Hepatocyte (in vitro differentiated cells): Measurements from ENCODE around the gene VENTX. TPM values are rescaled to one million over a fixed set of nuclear protein-coding genes. Genes with fewer than 3 reads are reported as not detected.

ENCODE experiments used
- DNase-seq: peaks from one replicate; pipeline ENCODE4 v3.0.0-alpha.2; 2016; ENCODE audit warnings: low spot score
- H2AFZ ChIP-seq: fragments of 200-600 bp; sonication (generic); 2 replicates; pipeline ENCODE4 v1.6.0; 2016; ENCODE audit warnings: antibody characterized with exemption, mild to moderate bottlenecking
- H3K27ac ChIP-seq: fragments of 200-600 bp; sonication (generic); 2 replicates; pipeline ENCODE4 v1.5.1; 2016; ENCODE audit warnings: mild to moderate bottlenecking
- H3K27me3 ChIP-seq: fragments of 200-600 bp; sonication (generic); 2 replicates; pipeline ENCODE4 v1.6.1; 2016
- H3K36me3 ChIP-seq: fragments of 200-600 bp; sonication (generic); replicated peaks from 2 replicates; pipeline ENCODE4 v1.5.1; 2016; ENCODE audit warnings: low read depth; ENCODE audit not compliant: insufficient read depth
- H3K4me1 ChIP-seq: fragments of 200-600 bp; sonication (generic); 2 replicates; pipeline ENCODE4 v1.5.1; 2016; ENCODE audit warnings: mild to moderate bottlenecking, moderate library complexity; ENCODE audit not compliant: insufficient read depth
- H3K4me2 ChIP-seq: fragments of 200-600 bp; sonication (generic); 2 replicates; pipeline ENCODE4 v1.6.0; 2016
- H3K4me3 ChIP-seq: fragments of 200-600 bp; sonication (generic); 2 replicates; pipeline ENCODE4 v1.5.1; 2016; ENCODE audit warnings: mild to moderate bottlenecking
- H3K79me2 ChIP-seq: fragments of 200-600 bp; sonication (generic); 2 replicates; pipeline ENCODE4 v1.6.0; 2017; ENCODE audit warnings: mild to moderate bottlenecking
- H3K9me2 ChIP-seq: fragments of 200-600 bp; sonication (generic); replicated peaks from 2 replicates; pipeline ENCODE4 v1.6.0; 2017; ENCODE audit warnings: mild to moderate bottlenecking; ENCODE audit not compliant: insufficient read depth
- H3K9me3 ChIP-seq: fragments of 200-600 bp; sonication (generic); 2 replicates; pipeline ENCODE4 v1.5.1; 2016; ENCODE audit warnings: low read depth, mild to moderate bottlenecking
- H4K20me1 ChIP-seq: fragments of 200-600 bp; sonication (generic); 2 replicates; pipeline ENCODE4 v1.6.0; 2016; ENCODE audit warnings: mild to moderate bottlenecking; ENCODE audit not compliant: insufficient read depth, poor library complexity, severe bottlenecking
- EZH2 ChIP-seq: fragments of 200-600 bp; sonication (generic); IDR thresholded peaks from 2 replicates; pipeline ENCODE4 v1.6.1; 2016; ENCODE audit warnings: antibody characterized with exemption, mild to moderate bottlenecking, borderline replicate concordance
- EZH2phosphoT487 ChIP-seq: fragments of 200-600 bp; sonication (generic); IDR thresholded peaks from one replicate; pipeline ENCODE4 v1.6.1; 2018; ENCODE audit warnings: antibody characterized with exemption, mild to moderate bottlenecking, low read depth, moderate library complexity; ENCODE audit not compliant: unreplicated experiment, severe bottlenecking
- WGBS: methylation state at CpG from one replicate; pipeline ENCODE4 v1.1.6; 2016; ENCODE audit warnings: low lambda C conversion rate; ENCODE audit errors: missing lambda C conversion rate; 5-methylcytosine and 5-hydroxymethylcytosine counted together
- polyA plus RNA-seq: library from polyadenylated mRNA; unstranded; fragments of >200 nt; fragmentation: Nextera tagmentation; extraction: Ambion mirVana; gene quantifications from 2 replicates; pipeline ENCODE4 v1.2.1, GENCODE V29; 2016
- total RNA-seq: library from RNA; depleted of rRNA; stranded (reverse); fragments of >200 nt; gene quantifications from 2 replicates; pipeline ENCODE4 v1.2.3, GENCODE V29; 2014
- TF ChIP-seq, protein P1 (sequence below): fragments of 200-600 bp; sonication (generic); IDR thresholded peaks from 2 replicates; pipeline ENCODE4 v1.5.1; 2016; ENCODE audit warnings: antibody characterized with exemption, mild to moderate bottlenecking; ENCODE audit not compliant: poor library complexity

Gene VENTX
- total and polyA plus RNA-seq, 2 experiments from 2014 or later, result not detected

DNA sequence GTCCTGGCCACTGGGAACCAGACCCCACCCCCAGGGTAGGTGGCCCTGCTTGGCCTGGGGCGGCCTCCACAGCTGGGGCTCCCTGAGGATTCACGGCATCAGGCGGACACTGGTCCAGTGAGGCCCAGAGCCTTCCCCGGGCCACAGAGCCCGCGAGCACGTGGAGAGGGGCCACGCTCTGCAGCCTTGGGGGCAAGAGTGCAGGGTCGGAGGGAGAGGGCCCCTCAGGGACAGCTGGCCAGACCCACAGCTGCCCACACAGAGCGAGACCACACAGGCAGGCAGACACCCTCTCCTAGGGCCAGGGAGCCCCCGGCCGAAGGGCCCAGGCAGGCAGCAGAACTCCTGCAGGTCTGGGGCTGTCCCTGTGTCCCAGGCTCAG is 10.7 kb downstream of the VENTX start:
- H4K20me1 ChIP-seq, result no peaks in the 10 kb centered on the region
- DNase-seq, result no peak
- TF ChIP-seq EZH2 (no peak), EZH2phosphoT487 (no peak)
- TF ChIP-seq, protein P1, sequence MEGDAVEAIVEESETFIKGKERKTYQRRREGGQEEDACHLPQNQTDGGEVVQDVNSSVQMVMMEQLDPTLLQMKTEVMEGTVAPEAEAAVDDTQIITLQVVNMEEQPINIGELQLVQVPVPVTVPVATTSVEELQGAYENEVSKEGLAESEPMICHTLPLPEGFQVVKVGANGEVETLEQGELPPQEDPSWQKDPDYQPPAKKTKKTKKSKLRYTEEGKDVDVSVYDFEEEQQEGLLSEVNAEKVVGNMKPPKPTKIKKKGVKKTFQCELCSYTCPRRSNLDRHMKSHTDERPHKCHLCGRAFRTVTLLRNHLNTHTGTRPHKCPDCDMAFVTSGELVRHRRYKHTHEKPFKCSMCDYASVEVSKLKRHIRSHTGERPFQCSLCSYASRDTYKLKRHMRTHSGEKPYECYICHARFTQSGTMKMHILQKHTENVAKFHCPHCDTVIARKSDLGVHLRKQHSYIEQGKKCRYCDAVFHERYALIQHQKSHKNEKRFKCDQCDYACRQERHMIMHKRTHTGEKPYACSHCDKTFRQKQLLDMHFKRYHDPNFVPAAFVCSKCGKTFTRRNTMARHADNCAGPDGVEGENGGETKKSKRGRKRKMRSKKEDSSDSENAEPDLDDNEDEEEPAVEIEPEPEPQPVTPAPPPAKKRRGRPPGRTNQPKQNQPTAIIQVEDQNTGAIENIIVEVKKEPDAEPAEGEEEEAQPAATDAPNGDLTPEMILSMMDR, result no peak
- WGBS, result 96% methylated on average over 12 of the region's 12 CpGs
- no peak overlapping the region for H3K4me3 ChIP-seq
- H3K4me2 ChIP-seq, result no peak overlapping the region
- peaks cover 11% of the 10 kb centered on the region for H3K4me1 ChIP-seq
- no peaks in the 10 kb centered on the region for H3K36me3 ChIP-seq
- H3K9me2 ChIP-seq, result no peaks in the 10 kb centered on the region
- no peaks in the 10 kb centered on the region for H3K9me3 ChIP-seq
- no peak overlapping the region for H3K27ac ChIP-seq
- no peaks in the 10 kb centered on the region for H3K79me2 ChIP-seq
- no peaks in the 10 kb centered on the region for H3K27me3 ChIP-seq
- no peak overlapping the region for H2AFZ ChIP-seq

DNA sequence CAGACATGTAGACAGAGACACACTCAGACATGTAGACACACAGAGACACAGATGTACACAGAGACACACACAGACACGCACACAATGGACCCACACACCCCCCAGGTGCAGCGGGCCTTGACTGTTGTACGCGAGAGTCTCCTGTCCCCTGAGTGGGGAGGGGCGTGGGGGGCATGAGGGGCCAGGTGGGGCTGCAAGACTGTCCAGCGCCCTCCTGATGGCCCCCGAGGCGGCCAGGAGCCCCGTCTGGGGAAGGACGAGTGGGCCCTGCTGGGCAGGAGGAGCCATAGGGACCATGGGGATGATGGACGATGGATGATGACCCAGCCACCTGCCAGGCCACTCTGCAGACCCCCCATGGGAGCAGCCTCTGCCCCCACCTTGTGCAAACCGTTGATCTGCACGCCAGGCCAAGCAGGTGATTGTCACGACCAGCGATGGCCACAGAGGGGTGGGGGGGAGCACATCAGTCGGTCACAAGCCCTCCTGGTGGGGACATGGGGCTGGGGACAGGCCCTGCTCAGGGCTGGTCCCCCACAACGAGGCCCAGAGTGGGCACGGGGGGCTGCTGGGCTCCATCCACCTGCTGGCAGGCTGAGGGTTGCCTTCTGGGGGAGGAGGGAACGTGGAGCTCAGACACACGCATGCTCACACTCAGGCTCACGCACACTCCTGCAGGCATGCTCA is 11.6 kb downstream of the VENTX start:
- DNase-seq, result no peak
- H3K4me3 ChIP-seq, result no peak overlapping the region
- H3K9me2 ChIP-seq, result no peaks in the 10 kb centered on the region
- no peaks in the 10 kb centered on the region for H4K20me1 ChIP-seq
- H3K79me2 ChIP-seq, result no peaks in the 10 kb centered on the region
- H3K9me3 ChIP-seq, result no peaks in the 10 kb centered on the region
- TF ChIP-seq, protein P1, result no peak
- no peak for TF ChIP-seq EZH2
- no peak for TF ChIP-seq EZH2phosphoT487
- peaks cover 14% of the 10 kb centered on the region for H3K4me1 ChIP-seq
- no peak overlapping the region for H2AFZ ChIP-seq
- no peak overlapping the region for H3K4me2 ChIP-seq
- H3K27ac ChIP-seq, result no peak overlapping the region
- WGBS, result 87% methylated on average over 16 of the region's 21 CpGs
- H3K27me3 ChIP-seq, result no peaks in the 10 kb centered on the region
- no peaks in the 10 kb centered on the region for H3K36me3 ChIP-seq

DNA sequence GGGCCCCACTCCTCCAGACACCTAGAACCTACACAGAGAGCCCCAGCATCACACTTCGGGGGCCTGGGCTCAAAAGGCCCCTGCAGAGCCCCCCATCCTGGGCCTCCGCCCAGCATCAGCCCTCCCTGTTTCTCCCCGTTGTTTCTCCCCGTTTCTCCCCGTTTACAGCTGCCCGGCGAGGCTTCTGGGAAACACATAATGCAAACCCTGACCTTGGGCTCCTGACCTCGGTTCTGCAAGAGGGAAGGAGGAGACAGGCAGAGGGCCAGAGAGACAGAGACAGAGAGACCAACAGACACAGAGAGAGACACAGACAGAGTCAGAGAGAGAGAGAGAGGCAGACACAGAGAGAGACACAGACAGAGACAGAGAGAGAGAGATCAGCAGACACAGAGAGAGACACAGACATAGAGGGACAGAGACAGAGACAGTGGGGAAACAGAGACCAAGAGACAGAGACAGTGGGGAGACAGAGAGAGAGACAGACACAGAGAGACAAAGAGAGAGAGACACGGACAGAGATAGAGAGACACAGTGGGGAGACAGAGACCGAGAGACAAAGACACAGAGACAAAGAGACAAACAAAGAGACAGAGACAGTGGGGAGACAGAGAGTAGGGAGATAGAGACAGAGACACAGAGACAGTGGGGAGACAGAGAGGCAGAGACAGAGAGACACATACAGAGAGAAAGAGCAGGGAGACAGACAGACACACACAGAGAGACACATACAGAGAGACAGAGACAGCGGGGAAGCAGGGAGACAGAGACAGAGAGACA is 12.5 kb downstream of the VENTX start:
- no peak for DNase-seq
- Histone ChIP-seq H3K79me2 (no peaks in the 10 kb centered on the region), H3K4me1 (peaks cover 13% of the 10 kb centered on the region), H3K4me3 (no peak overlapping the region), H3K9me2 (no peaks in the 10 kb centered on the region), H2AFZ (no peak overlapping the region), H3K27me3 (no peaks in the 10 kb centered on the region), H3K36me3 (no peaks in the 10 kb centered on the region), H3K9me3 (no peaks in the 10 kb centered on the region), H3K4me2 (no peak overlapping the region), H4K20me1 (no peaks in the 10 kb centered on the region), H3K27ac (no peak overlapping the region)
- 73% methylated on average over 11 of the region's 11 CpGs for WGBS
- TF ChIP-seq, protein P1, result no peak
- TF ChIP-seq EZH2phosphoT487 (no peak), EZH2 (no peak)
